Ectodermal cell (in vitro differentiated cells): Measurements from ENCODE around the gene LZTS2.

ENCODE experiments used
- H3K27ac ChIP-seq: 2 replicates; pipeline ENCODE4 v1.7.0; 2013; ENCODE audit warnings: mild to moderate bottlenecking, low read depth, low read length; ENCODE audit not compliant: insufficient read depth, poor library complexity, severe bottlenecking
- H3K27me3 ChIP-seq: 2 replicates; pipeline ENCODE4 v1.7.0; 2013; ENCODE audit warnings: mild to moderate bottlenecking, low read length; ENCODE audit not compliant: insufficient read depth, control insufficient read depth, poor library complexity, severe bottlenecking
- H3K36me3 ChIP-seq: one replicate; pipeline ENCODE4 v1.7.0; 2013; ENCODE audit warnings: low read length; ENCODE audit not compliant: control insufficient read depth, insufficient read depth
- H3K4me1 ChIP-seq: one replicate; pipeline ENCODE4 v1.7.0; 2013; ENCODE audit warnings: low read length; ENCODE audit not compliant: control insufficient read depth, insufficient read depth
- H3K4me3 ChIP-seq: 2 replicates; pipeline ENCODE4 v1.7.0; 2013; ENCODE audit warnings: low read depth, low read length, control low read depth; ENCODE audit not compliant: insufficient read depth
- H3K9me3 ChIP-seq: 2 replicates; pipeline ENCODE4 v1.7.0; 2013; ENCODE audit warnings: mild to moderate bottlenecking, low read length, moderate library complexity; ENCODE audit not compliant: control insufficient read depth
- WGBS, 2 experiments: methylation state at CpG; one replicate each; pipeline ENCODE4 v1.1.7; 2013; ENCODE audit warnings: missing lambda C conversion rate in 2 of 2; 5-methylcytosine and 5-hydroxymethylcytosine counted together

LZTS2 gene

DNA sequence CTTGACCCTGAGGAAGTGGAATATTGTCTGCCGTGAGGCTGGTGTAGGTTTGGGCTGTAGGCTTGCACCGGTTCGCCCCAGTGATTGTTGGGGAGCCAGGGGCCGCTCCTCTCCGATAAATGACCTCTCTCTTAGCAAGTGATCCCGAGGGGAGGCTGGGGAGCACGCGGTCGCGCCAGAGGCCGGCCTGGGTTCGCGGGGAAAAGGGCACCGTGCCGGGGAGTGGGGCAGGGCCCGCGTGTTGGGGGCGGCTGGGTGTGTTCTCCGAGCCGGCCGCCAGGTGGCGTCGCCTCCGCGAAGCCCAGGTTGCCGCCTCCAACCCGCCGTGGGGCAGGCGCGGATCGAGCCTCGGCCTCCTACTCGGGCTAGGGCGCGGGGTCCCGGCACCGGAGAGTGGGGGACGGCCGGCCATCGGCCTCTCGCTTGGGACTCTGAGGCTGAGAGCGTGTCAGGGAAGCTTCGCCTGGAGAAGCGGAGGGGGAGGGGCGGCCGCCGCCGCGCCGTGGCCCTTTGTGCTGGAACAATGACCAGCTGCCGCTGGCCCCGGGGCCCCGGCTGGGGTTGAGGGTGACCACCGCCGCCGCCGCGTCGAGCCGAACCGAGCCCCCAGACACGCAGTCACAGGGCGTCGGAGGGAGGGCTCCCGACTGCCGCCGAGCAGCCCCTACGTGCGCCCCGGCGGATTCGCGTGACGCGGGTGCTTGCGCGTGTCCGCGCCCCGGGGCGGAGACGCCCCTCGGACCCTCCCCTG lies 442 bp upstream of the LZTS2 start:
- peaks cover 11% of the 10 kb centered on the region for H3K36me3 ChIP-seq
- 1% methylated on average over 83 of the region's 83 CpGs for WGBS, 2 experiments
- peak overlapping the region; percentile 89 for H3K27ac ChIP-seq
- peaks cover 15% of the 10 kb centered on the region for H3K4me1 ChIP-seq
- H3K4me3 ChIP-seq = peak overlapping the region; percentile 87
- no peaks in the 10 kb centered on the region for H3K27me3 ChIP-seq
- H3K9me3 ChIP-seq = no peaks in the 10 kb centered on the region

GRCh38 chr10:101000127-101000914 lies 713 bp downstream of the LZTS2 start:
- Histone ChIP-seq H3K9me3 (no peaks in the 10 kb centered on the region), H3K4me1 (peaks cover 15% of the 10 kb centered on the region), H3K27ac (no peak overlapping the region), H3K27me3 (no peaks in the 10 kb centered on the region), H3K36me3 (peaks cover 21% of the 10 kb centered on the region), H3K4me3 (peak overlapping the region; percentile 87)
- WGBS, 2 experiments = 10 to 14% methylated on average over 18 to 19 of the region's 19 CpGs

- Histone ChIP-seq H3K4me3 (peak overlapping the region; percentile 87), H3K4me1 (peaks cover 15% of the 10 kb centered on the region), H3K27me3 (no peaks in the 10 kb centered on the region), H3K27ac (no peak overlapping the region), H3K9me3 (no peaks in the 10 kb centered on the region), H3K36me3 (peaks cover 29% of the 10 kb centered on the region)
- WGBS, 2 experiments = 78% methylated on average over 12 of the region's 12 CpGs
These were observed 1.5 kb downstream of the LZTS2 start for GRCh38 chr10:101000915-101001658.

DNA sequence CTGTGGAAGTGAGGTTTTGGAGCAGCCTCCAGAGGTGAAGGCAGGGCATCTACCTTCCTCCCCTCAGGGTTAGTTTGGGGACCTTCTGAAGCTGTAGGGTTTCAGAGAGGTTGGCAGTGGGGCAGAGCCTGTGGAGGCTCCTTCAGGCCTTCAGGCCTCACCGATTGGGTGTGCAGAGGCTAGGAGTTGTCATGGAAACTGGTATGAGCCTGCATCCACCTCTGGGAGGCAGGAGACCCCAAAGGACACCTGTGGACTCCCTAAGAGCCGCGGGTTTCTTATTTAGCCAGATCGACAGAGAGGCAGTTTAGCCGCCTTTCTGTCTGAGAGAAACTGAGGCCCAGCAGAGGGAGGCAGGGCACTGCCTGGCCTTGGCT lies 2.0 kb downstream of the LZTS2 start:
- peak overlapping the region; percentile 87 for H3K4me3 ChIP-seq
- H3K27me3 ChIP-seq = no peaks in the 10 kb centered on the region
- H3K4me1 ChIP-seq = peaks cover 15% of the 10 kb centered on the region
- H3K9me3 ChIP-seq = no peaks in the 10 kb centered on the region
- WGBS, 2 experiments = 84 to 85% methylated on average over 5 of the region's 5 CpGs
- peaks cover 35% of the 10 kb centered on the region for H3K36me3 ChIP-seq
- H3K27ac ChIP-seq = no peak overlapping the region

DNA sequence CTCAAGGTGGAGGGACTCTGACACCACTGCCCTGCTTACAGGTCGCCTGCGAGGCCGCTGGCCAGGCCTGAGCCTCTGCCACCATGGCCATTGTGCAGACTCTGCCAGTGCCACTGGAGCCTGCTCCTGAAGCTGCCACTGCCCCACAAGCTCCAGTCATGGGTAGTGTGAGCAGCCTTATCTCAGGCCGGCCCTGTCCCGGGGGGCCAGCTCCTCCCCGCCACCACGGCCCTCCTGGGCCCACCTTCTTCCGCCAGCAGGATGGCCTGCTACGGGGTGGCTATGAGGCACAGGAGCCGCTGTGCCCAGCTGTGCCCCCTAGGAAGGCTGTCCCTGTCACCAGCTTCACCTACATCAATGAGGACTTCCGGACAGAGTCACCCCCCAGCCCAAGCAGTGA lies 2.8 kb downstream of the LZTS2 start:
- Histone ChIP-seq H3K4me1 (peaks cover 15% of the 10 kb centered on the region), H3K27me3 (no peaks in the 10 kb centered on the region), H3K4me3 (no peak overlapping the region), H3K36me3 (peaks cover 36% of the 10 kb centered on the region), H3K9me3 (no peaks in the 10 kb centered on the region), H3K27ac (no peak overlapping the region)
- WGBS, 2 experiments = 89 to 93% methylated on average over 11 of the region's 11 CpGs

- Histone ChIP-seq H3K4me3 (no peak overlapping the region), H3K27ac (no peak overlapping the region), H3K36me3 (peaks cover 36% of the 10 kb centered on the region), H3K4me1 (peaks cover 21% of the 10 kb centered on the region), H3K9me3 (no peaks in the 10 kb centered on the region), H3K27me3 (no peaks in the 10 kb centered on the region)
- 96 to 97% methylated on average over 18 of the region's 18 CpGs for WGBS, 2 experiments
These were observed 4.1 kb downstream of the LZTS2 start for GRCh38 chr10:101003639-101004206.

- Histone ChIP-seq H3K9me3 (no peaks in the 10 kb centered on the region), H3K4me1 (peaks cover 25% of the 10 kb centered on the region), H3K4me3 (no peak overlapping the region), H3K36me3 (peaks cover 36% of the 10 kb centered on the region), H3K27ac (no peak overlapping the region), H3K27me3 (no peaks in the 10 kb centered on the region)
- 96 to 97% methylated on average over 23 of the region's 23 CpGs for WGBS, 2 experiments
These were observed 5.8 kb downstream of the LZTS2 start for GRCh38 chr10:101005361-101005760.

DNA sequence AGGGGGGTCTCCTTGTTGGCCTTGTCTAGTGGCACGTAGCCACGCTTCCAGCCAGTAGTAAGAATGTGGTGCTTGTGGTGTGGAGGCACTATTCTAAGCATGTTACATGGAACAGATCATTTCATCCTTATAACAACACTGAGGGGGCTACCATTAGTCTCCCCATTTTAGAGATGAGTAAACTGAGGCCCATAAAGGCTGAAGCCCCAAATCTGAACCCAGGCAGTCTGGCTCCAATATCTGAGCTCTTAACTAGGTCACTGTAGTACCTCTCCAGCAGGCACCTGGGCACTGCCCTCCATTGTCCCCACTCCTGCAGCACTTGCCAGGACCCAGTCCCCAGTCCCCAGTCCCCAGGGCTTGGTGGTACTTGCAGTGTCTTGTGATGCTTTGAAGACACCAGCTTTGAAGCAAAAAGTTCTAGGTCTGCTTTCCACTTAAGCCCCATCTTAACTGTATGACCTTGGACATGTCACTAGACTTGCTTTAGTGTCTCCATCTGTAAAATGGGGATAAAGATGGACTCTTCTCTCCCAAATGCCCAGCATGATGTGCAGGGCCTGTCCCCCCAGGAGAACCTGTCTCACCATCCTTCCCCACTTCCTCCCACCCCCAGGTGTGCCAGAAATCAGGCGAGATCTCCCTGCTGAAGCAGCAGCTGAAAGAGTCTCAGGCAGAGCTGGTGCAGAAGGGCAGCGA lies 6.4 kb downstream of the LZTS2 start:
- H3K27ac ChIP-seq = no peak overlapping the region
- H3K4me1 ChIP-seq = peaks cover 21% of the 10 kb centered on the region
- WGBS, 2 experiments = 89 to 93% methylated on average over 2 of the region's 4 CpGs
- H3K27me3 ChIP-seq = no peaks in the 10 kb centered on the region
- H3K4me3 ChIP-seq = no peak overlapping the region
- no peaks in the 10 kb centered on the region for H3K9me3 ChIP-seq
- peaks cover 36% of the 10 kb centered on the region for H3K36me3 ChIP-seq

DNA sequence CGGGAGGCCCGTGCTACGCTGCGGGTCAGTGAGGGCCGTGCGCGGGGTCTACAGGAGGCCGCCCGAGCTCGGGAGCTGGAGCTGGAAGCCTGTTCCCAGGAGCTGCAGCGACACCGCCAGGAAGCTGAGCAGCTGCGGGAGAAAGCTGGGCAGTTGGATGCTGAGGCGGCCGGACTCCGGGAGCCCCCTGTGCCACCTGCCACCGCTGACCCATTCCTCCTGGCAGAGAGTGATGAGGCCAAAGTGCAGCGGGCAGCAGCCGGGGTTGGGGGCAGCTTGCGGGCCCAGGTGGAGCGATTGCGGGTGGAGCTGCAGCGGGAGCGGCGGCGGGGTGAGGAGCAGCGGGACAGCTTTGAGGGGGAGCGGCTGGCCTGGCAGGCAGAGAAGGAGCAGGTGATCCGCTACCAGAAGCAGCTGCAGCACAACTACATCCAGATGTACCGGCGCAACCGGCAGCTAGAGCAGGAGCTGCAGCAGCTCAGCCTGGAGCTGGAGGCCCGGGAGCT lies 7.0 kb downstream of the LZTS2 start:
- Histone ChIP-seq H3K4me1 (peaks cover 14% of the 10 kb centered on the region), H3K27me3 (no peaks in the 10 kb centered on the region), H3K27ac (no peak overlapping the region), H3K9me3 (no peaks in the 10 kb centered on the region), H3K36me3 (peaks cover 36% of the 10 kb centered on the region), H3K4me3 (no peak overlapping the region)
- 93 to 95% methylated on average over 33 of the region's 33 CpGs for WGBS, 2 experiments
